GM18873 (cell line): ENCODE results near the gene SLC25A26.
A peak's percentile ranks its signal among the peaks of the same experiment; 100 is the strongest.
"Not testable (repeated sequence)": the region's sequence is repeated elsewhere in the genome, so short reads cannot be mapped to it uniquely, and the experiment has no call there.

Source experiments
- ATAC-seq: cut with Tn5 transposase; IDR thresholded peaks from one replicate; pipeline ENCODE4 v1.9.1; 2021; ENCODE audit warnings: mild to moderate bottlenecking, moderate library complexity, moderate number of reproducible peaks; ENCODE audit not compliant: unreplicated experiment, low FRiP score

Gene SLC25A26

GRCh38 chr3:66267031-66267430 lies 46.2 kb downstream of the SLC25A26 start:
- no peak for ATAC-seq

GRCh38 chr3:66267906-66268305 lies 47.1 kb downstream of the SLC25A26 start:
- no peak for ATAC-seq

DNA sequence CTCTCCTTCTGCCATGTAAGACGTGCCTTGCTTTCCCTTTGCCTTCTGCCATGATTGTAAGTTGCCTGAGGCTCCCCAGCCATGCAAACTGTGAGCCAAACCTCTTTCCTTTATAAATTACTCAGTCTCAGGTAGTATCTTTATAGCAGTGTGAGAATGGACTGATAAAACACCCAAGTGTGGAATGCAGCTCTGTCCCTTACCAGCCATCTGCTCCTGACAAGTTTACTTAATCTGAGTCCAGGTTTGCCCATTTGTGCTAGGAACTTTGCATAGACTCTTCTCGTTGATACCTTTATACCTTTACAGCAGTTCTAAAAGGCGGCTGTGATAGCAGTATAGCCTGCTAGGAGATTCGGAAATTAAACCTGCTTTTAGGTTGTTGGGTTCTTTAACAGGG lies 48.1 kb downstream of the SLC25A26 start:
- ATAC-seq: no peak

- ATAC-seq: no peak
Measured at GRCh38 chr3:66269411-66269810, 48.6 kb downstream of the SLC25A26 start.

- ATAC-seq: no peak
Measured at GRCh38 chr3:66270288-66270687, 49.5 kb downstream of the SLC25A26 start.

DNA sequence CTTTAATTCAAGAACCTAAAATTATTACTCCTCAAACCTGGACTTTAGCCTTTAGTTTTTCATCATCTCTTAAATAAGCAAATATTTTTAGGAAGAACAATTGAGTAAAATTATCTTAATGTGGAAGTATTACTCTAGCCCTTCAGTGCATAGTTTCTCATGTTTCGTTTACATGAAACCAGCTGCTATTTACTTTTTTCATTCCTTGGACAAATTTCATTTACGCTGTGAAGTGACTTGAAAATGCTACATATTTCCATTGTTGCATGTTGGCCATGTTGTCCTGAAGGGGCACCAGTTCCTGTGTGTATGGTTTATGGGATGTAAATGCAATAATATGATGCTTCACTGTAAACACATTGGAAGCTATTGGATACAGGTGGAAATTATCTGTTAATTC lies 49.9 kb downstream of the SLC25A26 start:
- ATAC-seq: no peak

DNA sequence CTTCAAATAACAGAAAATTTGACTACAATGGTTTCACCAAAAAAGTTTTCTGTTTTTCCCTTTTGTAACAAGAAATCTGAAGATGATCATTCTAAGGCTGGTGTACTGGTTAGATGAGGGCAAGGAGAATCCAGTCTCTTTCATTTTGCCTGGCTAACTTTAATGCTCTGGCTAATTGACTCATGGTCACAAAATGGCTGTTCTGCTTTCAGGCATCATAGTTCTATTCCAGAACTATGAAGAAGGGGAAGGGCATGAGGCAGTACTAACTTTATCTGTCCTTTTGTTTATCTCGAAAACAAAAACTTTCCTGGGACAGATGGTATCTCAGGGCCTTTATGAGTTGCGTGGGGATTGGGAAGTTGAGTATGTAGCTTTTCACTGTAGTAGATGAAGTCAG lies 50.4 kb downstream of the SLC25A26 start:
- no peak for ATAC-seq

DNA sequence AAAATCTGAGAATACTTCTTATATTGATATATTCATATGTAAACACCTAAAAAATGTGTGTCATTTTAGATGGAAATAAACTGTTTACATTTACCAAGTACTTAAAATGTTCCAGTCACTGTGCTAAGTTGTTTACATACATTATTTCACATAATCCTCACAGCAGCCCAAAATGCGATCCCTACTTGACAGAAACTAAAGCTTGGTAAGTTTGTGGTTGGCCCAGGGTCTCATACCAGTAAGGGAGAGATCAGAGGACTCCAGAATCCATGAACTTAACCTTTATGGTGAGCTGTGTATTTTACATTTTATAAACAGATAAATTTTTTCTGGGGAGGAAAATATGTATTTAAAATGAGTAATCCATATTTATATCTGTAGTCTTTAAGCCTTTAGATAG lies 51.2 kb downstream of the SLC25A26 start:
- ATAC-seq: no peak

DNA sequence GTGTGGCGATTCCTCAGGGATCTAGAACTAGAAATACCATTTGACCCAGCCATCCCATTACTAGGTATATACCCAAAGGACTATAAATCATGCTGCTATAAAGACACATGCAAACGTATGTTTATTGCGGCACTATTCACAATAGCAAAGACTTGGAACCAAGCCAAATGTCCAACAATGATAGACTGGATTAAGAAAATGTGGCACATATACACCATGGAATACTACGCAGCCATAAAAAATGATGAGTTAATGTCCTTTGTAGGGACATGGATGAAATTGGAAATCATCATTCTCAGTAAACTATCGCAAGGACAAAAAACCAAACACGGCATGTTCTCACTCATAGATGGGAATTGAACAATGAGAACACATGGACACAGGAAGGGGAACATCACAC lies 54.0 kb downstream of the SLC25A26 start:
- ATAC-seq: not testable (repeated sequence)

DNA sequence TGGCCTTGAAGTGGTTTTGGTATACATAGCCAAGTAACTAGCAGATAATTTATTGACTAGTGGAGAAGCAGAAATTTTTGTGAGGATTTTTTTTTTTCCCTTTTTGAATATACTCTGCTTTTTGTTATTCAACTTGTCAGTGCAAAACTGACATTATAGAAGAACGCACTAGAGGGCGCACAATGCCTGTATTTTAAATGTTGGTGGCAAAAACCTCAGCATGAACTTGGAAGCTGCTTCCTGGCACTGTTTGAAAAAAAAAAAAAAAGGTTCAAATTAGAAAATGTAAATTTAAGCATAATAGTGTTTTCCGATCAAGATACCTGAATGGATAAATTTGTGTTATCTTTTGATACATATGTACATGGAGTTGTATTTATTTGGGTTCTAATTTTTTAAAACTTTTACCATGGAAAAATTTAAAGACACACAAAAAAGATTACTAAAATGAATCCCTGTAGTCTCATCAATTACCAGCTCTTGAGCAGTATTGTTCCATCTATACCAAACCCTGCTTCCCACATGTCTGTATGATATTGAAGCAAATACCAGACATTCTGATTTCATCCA lies 56.0 kb downstream of the SLC25A26 start:
- ATAC-seq: no peak

DNA sequence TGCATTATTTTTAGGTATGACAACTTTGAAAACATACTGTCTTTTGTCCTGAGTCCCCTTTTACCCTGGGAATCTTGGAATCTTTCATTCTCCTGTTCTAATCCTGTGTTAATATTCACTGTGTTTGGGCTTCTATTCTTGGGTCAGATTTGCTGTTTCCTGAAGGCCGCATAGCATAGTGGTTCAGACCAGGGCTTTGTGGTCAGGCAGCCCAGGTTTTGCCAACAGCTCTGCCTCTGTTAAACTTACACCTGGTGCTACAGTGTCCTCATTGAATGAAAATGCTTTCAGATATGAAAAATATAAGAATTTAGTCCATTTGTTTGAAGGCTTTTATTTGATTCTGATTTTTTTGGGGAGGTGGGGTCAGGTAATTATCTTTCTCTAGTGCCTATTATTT lies 58.4 kb downstream of the SLC25A26 start:
- ATAC-seq: no peak

GRCh38 chr3:66280304-66280703 lies 59.5 kb downstream of the SLC25A26 start:
- ATAC-seq: no peak

GRCh38 chr3:66291922-66292321 lies 71.1 kb downstream of the SLC25A26 start:
- not testable (repeated sequence) for ATAC-seq

GRCh38 chr3:66297260-66297873 lies 76.6 kb downstream of the SLC25A26 start:
- ATAC-seq: no peak

DNA sequence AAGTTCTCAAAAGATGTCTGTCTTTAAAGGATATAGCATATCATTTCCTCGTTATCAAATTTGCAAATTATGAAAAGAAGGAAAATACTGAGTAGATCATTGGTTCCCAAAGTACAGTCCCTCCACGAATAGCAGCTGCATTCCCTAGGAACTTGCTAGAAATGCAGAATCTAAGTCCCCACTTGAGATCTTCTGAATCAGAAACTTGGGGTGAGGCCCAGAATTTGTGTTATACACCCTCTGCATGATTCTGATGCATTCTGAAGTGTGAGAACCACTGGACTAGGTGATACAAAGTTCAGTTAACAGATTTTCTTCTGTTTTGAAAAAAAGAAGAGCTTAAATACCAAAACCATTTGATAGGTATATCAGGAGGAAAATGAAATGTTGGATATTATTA lies 77.1 kb downstream of the SLC25A26 start:
- ATAC-seq: no peak

DNA sequence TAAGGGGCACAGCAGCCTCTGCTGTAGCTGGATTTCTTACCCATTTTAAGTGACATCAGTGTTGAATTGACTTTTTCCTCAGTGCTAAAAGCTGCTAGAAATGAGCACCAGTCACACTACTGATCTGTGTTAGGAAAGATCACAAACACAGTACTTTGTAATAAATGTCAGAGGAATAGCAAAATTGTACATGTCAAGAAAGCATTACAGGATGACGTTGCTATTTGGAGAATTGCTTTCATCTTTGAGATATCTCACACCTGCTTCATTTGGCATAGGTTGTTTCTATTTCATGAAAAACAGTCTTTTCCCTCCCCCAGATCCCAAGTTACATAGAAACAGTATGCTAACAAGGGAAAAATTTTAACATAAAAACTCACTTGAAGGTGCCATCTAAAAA lies 77.8 kb downstream of the SLC25A26 start:
- ATAC-seq: no peak

DNA sequence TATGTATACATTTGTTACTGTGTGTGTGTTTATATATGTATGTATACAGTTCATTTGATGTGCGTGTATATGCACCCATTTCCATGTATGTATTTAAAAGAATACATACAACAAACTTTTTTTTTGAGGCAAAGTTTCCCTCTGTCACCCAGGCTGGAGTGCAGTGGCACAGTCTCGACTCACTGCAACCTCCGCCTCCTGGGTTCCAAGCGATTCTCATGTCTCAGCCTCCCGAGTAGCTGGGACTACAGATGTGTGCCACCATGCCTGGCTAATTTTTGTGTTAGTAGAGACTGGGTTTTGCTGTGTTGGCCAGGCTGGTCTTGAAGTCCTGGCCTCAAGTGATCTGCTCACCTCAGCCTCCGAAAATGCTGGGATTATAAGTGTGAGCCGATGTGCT lies 78.3 kb downstream of the SLC25A26 start:
- not testable (repeated sequence) for ATAC-seq

DNA sequence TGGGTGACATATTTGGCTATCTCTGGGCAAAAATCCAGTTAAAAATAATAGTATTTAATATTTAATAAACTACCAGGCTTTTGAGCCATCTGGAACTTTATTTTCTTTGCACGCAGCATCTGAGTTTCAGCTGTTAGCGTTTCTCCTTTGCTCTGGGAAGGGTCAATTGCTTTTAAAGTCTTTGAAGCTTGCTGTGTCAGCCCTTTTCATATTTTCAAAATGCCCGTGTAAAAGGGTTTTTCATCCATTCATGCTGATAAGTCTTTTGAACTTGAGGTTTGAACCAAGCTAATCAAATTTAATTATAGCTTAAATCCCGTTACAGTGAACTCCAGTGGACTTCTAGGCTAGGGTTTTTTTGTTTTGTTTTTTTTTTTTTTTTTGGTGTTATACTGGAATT lies 79.1 kb downstream of the SLC25A26 start:
- no peak for ATAC-seq

- ATAC-seq: no peak
Measured at GRCh38 chr3:66302288-66302687, 81.5 kb downstream of the SLC25A26 start.

DNA sequence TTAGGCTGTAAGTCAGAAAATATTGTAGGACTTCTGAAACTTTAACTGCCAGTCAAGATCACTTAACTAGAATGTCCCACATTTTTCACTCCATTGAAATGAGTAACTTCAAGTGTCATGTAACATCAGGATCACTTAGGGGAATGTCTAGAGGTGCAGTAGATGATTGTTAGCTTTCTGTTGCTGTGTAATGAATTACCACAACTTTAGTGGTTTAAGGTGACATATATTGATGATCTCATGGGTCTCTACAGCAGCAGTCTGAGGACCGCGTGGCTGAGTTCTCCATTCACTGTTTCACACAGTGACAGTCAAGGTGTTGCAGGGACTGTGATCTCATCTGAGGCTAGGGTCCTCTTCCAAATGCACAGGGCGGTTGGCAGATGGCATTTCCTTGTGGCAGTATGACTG lies 82.7 kb downstream of the SLC25A26 start:
- peak; percentile 52 for ATAC-seq

GRCh38 chr3:66304293-66304692 lies 83.5 kb downstream of the SLC25A26 start:
- ATAC-seq: no peak

DNA sequence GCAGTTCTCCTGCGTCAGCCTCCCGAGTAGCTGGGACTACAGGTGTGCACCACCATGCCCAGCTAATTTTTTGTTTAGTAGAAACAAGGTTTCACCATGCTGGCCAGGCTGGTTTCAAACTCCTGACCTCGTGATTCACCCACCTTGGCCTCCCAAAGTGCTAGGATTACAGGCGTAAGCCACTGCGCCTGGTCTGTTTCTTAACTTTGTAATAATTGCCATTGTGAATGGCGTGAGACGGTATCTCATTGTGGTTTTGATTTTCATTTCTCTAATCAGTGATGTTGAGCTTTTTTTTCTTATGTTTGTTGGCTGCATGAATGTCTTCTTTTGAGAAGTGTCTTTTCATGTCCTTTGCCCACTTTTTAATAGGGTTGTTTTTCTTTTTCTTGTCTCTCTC lies 85.3 kb downstream of the SLC25A26 start:
- not testable (repeated sequence) for ATAC-seq

GRCh38 chr3:66306991-66307390 lies 86.2 kb downstream of the SLC25A26 start:
- not testable (repeated sequence) for ATAC-seq
